HepG2 (cell line): ENCODE measurements around the gene GJA9. TPM values are rescaled to one million over a fixed set of nuclear protein-coding genes. Genes with fewer than 3 reads are reported as not detected.

Experiments
- ARID3A ChIP-seq: IDR thresholded peaks from 2 replicates; pipeline ENCODE4 v1.6.1; 2012; ENCODE audit warnings: low read depth, low read length, improper control_type of control experiment
- FLYWCH1 ChIP-seq: sonication (generic); formaldehyde crosslinking; IDR thresholded peaks from 2 replicates; pipeline ENCODE4 v1.8.1; 2023; ENCODE audit warnings: mild to moderate bottlenecking, missing genetic modification reagents
- GRHL1 ChIP-seq: sonication (generic); formaldehyde crosslinking; conservative IDR thresholded peaks from 2 replicates; pipeline ENCODE4 v1.8.0; 2022; ENCODE audit warnings: missing genetic modification reagents
- HOXA9 ChIP-seq: sonication (generic); formaldehyde crosslinking; IDR thresholded peaks from 2 replicates; pipeline ENCODE4 v1.8.1; 2022; ENCODE audit warnings: missing genetic modification reagents, mild to moderate bottlenecking, moderate library complexity, borderline replicate concordance
- IKZF5 ChIP-seq: IDR thresholded peaks from 2 replicates; pipeline ENCODE4 v1.6.1; 2018; ENCODE audit warnings: missing genetic modification reagents, mild to moderate bottlenecking, missing compliant biosample characterization
- KLF13 ChIP-seq: sonication (generic); formaldehyde crosslinking; IDR thresholded peaks from 2 replicates; pipeline ENCODE4 v1.4.0; 2020; ENCODE audit warnings: mild to moderate bottlenecking, missing genetic modification reagents
- MAZ ChIP-seq, 2 experiments: sonication (generic) in 1 of 2; formaldehyde crosslinking in 1 of 2; IDR thresholded peaks; 2 replicates each; pipeline versions ENCODE4 v1.5.0 to v1.6.1; 2012 to 2020; ENCODE audit warnings: low read depth in 2 of 2, mild to moderate bottlenecking in 2 of 2, borderline replicate concordance in 1 of 2, improper control_type of control experiment in 1 of 2, low read length in 1 of 2, missing genetic modification reagents in 1 of 2, moderate library complexity in 1 of 2
- PREB ChIP-seq: sonication (generic); formaldehyde crosslinking; IDR thresholded peaks from 2 replicates; pipeline ENCODE4 v1.4.0; 2020; ENCODE audit warnings: missing genetic modification reagents
- RFX1 ChIP-seq: fragments of 450-650 bp; IDR thresholded peaks from 2 replicates; pipeline ENCODE4 v1.6.1; 2017
- RFX5 ChIP-seq: IDR thresholded peaks from 2 replicates; pipeline ENCODE4 v1.6.1; 2011; ENCODE audit warnings: low read depth, low read length, improper control_type of control experiment
- TERF1 ChIP-seq: sonication (generic); formaldehyde crosslinking; IDR thresholded peaks from 2 replicates; pipeline ENCODE4 v1.8.0; 2022; ENCODE audit warnings: mild to moderate bottlenecking, missing genetic modification reagents, moderate library complexity
- ZBTB7A ChIP-seq: sonication (generic); formaldehyde crosslinking; IDR thresholded peaks from 2 replicates; pipeline ENCODE4 v1.8.0; 2022; ENCODE audit warnings: mild to moderate bottlenecking, missing genetic modification reagents
- ZEB1 ChIP-seq: IDR thresholded peaks from 2 replicates; pipeline ENCODE4 v1.6.1; 2012; ENCODE audit warnings: mild to moderate bottlenecking, low read depth, inconsistent platforms; ENCODE audit not compliant: insufficient replicate concordance
- ZNF574 ChIP-seq: sonication (generic); formaldehyde crosslinking; IDR thresholded peaks from 2 replicates; pipeline ENCODE4 v1.4.0; 2020; ENCODE audit warnings: missing genetic modification reagents
- ZNF747 ChIP-seq: sonication (generic); formaldehyde crosslinking; IDR thresholded peaks from 2 replicates; pipeline ENCODE4 v1.8.1; 2023; ENCODE audit warnings: missing genetic modification reagents, mild to moderate bottlenecking, borderline replicate concordance
- polyA plus RNA-seq, 8 experiments: library from polyadenylated mRNA; depleted of rRNA in 3 of 8; stranded (reverse) in 7 of 8; unstranded in 1 of 8; fragments of >200 nt; fragmentation: Illumina TruSeq in 4 of 8; extraction: Trizol in 4 of 8; gene quantifications; 2 replicates each; pipeline versions ENCODE4 v1.2.1 to v1.2.3, GENCODE V29; 2011 to 2016; ENCODE audit warnings: low read depth in 4 of 8, missing spikeins in 1 of 8, mixed read lengths in 1 of 8; ENCODE audit not compliant: insufficient read depth in 1 of 8
- total RNA-seq, 5 experiments: library from RNA; depleted of rRNA; stranded (reverse); fragments of >200 nt; fragmentation: Illumina TruSeq; extraction: Trizol; gene quantifications; 2 replicates each; pipeline ENCODE4 v1.2.3, GENCODE V29; 2016; ENCODE audit warnings: low read depth in 1 of 5

The GJA9 gene
- total and polyA plus RNA-seq, 2 of the 13 experiments (the other 11 are each of a cell fraction or from before 2014, with no cell fraction given), result 0.08 to 0.13 TPM

- no peak for TF ChIP-seq PREB
- no peak for TF ChIP-seq KLF13 (CRISPR knock-in tag)
- peak; percentile 60 for TF ChIP-seq ZEB1
- no peak for TF ChIP-seq GRHL1
- TF ChIP-seq ZNF747 (CRISPR knock-in tag), result no peak; the same call in 1 of the 2 replicates
- 0 out of 2 replicates have a peak, but pooled peaks have one; percentile 19 for TF ChIP-seq IKZF5 (CRISPR knock-in tag)
- TF ChIP-seq MAZ (IDR thresholded peaks at IDR 0.05; ENCODE audit: borderline replicate concordance, low read depth, low read length), result peak; percentile 89
- TF ChIP-seq MAZ (CRISPR knock-in tag; IDR thresholded peaks at IDR 0.05; ENCODE audit: low read depth), result peak; percentile 74; the same call in 1 of the 2 replicates
- peak; percentile 25; the same call in 1 of the 2 replicates for TF ChIP-seq ARID3A
- 0 out of 2 replicates have a peak, but pooled peaks have one; percentile 38 for TF ChIP-seq ZBTB7A (CRISPR knock-in tag)
- no peak for TF ChIP-seq FLYWCH1
- TF ChIP-seq RFX5, result no peak
- TF ChIP-seq HOXA9 (CRISPR knock-in tag), result no peak
- no peak for TF ChIP-seq TERF1 (CRISPR knock-in tag)
- peak; percentile 74 for TF ChIP-seq ZNF574 (CRISPR knock-in tag)
- TF ChIP-seq RFX1, result no peak
These were observed 21.6 kb downstream of the GJA9 start, which contains the start of gene RRAGC (continued) for GRCh38 chr1:38859561-38860453.
